CD4-positive, alpha-beta T cell treated with Interleukin-17A for 4 hours (primary cell): ENCODE measurements around the gene BLOC1S1.

Source experiments
- DNase-seq: peaks from one replicate; pipeline ENCODE4 v3.0.0-alpha.2; 2020; ENCODE audit warnings: mixed read lengths

Gene BLOC1S1

DNA sequence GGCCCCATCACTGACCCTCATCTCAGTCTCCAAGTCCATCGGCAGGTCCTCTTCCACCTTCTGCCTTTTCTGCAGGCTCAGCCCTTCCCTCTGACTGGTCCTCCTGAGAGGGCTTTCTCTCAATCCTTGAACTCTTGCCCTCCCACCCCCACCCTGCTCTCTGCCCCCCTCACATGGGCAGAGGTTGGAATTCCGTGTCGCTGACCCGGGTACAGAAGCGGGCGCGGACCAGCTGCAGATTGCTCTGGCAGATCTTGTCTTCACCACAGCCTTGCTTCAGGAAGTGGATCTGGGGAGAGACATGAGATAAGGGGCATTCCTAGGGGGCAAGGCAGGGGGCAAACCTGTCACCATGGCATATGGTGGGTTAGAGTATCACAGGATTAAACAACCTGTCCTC lies 20.5 kb upstream of the BLOC1S1 start:
- DNase-seq = no peak

- DNase-seq = no peak
Observed at GRCh38 chr12:55696141-55696540, 19.7 kb upstream of the BLOC1S1 start.

- no peak for DNase-seq
Observed at GRCh38 chr12:55696796-55697462, 18.9 kb upstream of the BLOC1S1 start.

DNA sequence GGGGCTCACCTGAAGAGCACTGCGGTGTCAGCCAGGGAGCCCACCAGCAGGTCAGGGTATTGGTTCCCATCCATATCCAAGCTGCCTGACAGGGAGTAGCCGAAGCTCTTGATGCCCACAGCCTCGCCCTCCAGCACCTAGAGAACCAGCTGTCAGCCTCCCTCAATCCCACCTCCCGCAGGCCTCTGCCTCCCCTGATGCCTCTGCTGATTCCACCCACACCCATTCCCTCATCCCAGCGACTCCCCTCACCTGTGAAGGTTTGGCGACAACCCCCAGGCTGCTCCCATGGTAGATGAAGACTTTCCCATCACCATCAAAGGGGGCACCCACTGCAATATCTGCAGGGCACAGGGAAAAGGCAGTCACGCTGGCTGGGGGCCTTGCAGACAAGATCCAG lies 18.2 kb upstream of the BLOC1S1 start:
- no peak for DNase-seq

- DNase-seq = no peak
Observed at GRCh38 chr12:55698241-55698955, 17.4 kb upstream of the BLOC1S1 start.

DNA sequence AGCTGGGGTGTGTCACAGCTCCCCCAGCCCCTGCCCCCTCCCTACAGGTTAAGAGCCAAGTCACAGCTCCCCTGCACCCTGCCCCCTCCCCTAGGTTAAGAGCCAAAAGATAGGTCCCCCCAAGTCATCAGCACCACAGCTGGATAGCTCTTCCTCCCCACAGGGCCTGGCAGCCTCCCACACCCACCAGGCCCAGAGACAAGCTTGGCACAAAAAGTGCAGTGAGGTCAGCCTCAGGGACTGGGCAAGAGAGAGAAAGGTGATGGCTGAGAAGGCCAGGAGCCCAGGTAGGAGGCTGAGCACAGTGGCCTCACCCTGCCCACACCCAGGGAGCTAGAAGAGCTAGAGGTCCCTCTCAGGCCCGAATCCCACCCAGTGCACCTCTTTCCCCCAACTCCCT lies 16.9 kb upstream of the BLOC1S1 start:
- DNase-seq = no peak

DNA sequence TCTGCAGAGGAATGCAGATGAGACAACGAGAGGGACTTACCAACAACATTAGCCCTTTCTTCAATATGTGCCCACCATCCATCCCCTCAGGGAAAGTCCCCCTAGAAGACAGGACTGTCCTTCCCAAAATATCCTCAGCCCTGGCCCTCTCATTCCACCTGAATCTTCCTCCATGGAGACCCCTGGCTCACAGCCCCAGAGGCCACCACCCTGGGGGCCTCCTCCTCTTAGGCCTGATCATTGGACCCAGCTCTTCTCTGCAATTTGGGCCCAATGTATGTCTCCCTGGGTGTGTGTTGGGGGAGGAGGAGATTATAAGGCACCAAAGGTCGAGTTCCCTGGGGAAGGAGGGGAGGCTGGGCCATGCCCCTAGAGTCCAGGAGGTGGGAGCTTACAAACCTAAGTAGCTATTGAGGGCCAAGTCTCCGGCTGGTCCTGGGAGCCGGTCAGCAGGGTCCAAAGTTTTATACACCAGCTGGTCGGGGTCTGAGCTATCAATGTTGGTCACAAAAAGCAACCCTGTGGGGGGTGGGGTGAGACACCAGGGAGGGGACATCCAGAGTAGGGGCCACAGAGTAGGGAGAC lies 16.3 kb upstream of the BLOC1S1 start:
- no peak for DNase-seq

GRCh38 chr12:55700255-55701018 lies 15.4 kb upstream of the BLOC1S1 start:
- DNase-seq = no peak

DNA sequence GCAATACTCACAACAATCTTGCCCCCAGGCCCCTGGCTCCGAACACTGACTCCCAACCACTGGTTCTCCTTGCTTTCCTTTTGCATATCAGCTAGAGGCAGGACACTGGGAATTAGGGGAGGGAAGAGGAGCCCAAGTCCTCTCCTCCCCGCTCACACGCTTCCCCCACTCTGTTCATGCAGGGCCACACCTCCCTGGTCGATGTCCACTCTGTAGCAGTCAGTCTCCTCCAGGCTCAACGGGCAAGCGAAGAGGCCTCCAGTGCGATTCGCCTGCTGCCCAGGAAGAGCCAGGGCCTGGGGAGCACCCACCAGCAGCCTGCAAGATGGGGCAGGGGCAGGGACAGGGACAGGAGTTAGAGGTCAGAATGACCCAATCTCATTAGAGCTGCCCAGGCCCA lies 13.0 kb upstream of the BLOC1S1 start:
- DNase-seq = no peak

- no peak for DNase-seq
Observed at GRCh38 chr12:55703288-55703687, 12.6 kb upstream of the BLOC1S1 start.

GRCh38 chr12:55703901-55704761 lies 11.7 kb upstream of the BLOC1S1 start:
- no peak for DNase-seq

DNA sequence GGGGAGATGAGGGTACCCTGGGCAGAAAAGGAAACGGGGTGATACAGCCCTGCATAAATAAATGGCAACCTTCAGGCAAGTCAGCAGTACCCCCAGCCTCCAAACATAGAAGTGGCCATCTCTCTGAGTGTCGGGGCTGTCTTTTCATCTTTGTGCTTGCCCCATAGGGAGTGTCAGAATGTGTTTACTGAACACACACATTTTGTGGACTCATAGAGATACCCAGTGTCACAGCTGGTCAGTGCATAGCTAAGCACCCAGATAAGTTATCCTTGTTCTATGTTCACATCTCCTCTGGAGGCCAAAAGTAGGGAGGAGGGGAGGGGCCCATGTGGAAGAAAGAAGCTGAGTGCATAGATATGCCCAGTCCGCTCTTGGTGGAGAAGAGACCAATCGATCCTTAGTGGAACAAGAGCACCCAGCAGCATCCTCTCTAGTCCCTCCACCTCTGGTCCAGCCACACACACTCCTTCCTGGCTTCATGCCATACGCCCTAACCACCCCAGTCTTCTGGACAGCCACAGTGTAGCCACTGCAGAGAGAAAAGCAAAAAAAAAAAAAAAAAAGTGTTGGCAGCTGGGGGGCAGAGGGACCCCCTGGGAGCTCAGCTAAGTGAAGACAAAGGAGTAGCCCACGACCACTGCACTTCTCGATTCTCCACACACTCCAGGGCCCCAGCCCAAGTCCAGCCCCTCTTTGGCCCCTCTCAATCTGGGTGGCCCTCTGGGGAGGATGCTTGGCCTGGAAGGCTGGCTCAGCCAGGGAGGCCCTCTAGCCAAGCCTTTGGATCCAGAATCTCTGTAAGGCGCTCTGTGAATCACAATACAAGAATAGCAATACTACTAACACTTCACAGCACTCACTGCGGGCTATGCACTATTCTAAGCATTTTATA lies 10.8 kb upstream of the BLOC1S1 start:
- no peak for DNase-seq

DNA sequence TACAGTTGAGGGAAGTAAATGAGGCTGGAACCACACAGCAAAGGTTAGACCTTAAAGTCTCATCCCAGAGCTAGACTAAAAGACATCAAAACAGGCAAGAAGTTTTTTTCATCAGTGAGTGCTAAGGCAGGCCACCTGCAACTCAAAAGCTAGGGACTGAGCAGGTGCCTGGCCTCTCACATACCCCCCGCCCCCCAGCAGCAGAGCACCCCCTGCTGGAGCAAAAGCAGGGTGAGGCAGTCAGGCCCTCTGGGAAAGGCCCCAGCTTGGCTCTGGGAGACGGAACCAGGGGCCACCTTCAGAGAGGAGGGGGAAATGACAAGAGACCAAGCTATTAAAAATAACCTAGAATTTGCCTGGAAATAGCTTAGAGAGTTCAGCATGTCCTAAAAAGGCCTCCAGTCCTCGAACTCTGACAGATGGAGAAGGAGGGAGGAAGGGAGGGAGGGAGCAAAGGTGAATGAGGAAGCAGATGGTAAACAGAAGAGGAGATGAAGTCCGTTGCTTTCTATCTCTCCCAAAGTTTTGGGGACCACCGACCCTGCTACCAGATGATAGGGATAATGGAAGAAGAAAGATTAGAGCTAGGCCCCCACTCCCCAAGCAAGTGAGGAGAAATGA lies 10.0 kb upstream of the BLOC1S1 start:
- DNase-seq = peak; percentile 23

DNA sequence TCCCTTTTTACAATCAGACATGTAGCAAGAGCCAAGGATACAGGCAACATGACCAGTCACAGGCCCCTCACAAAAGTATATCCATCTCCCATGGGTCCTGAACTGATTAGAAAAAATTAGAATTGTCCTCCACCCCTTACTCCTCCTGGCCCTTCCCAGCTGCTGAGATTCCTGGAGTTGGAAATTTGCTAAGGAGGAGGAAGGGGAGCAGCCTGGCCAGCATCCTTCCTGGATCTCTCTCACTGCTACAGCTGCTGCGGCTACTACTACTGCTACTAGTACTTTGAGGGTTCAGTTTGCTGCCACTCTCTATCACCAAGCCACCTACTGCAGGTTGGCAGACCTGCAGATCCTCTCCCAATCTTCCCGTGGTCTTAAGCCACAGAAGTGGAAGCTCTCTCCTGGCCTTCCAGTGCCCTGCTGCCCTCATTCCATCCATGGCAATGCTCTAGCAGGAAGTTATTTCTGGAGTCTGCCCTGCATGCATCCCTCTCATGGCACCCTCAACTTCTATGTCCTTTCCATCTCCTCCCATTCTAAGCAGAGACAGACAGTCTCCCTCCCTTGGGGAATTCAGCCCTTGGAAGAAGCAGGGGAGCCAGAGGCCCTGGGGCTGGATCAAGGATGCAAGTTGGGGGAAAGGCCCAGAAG lies 9.2 kb upstream of the BLOC1S1 start:
- no peak for DNase-seq

- DNase-seq = peak; percentile 41
Observed at GRCh38 chr12:55707219-55707671, 8.6 kb upstream of the BLOC1S1 start.

DNA sequence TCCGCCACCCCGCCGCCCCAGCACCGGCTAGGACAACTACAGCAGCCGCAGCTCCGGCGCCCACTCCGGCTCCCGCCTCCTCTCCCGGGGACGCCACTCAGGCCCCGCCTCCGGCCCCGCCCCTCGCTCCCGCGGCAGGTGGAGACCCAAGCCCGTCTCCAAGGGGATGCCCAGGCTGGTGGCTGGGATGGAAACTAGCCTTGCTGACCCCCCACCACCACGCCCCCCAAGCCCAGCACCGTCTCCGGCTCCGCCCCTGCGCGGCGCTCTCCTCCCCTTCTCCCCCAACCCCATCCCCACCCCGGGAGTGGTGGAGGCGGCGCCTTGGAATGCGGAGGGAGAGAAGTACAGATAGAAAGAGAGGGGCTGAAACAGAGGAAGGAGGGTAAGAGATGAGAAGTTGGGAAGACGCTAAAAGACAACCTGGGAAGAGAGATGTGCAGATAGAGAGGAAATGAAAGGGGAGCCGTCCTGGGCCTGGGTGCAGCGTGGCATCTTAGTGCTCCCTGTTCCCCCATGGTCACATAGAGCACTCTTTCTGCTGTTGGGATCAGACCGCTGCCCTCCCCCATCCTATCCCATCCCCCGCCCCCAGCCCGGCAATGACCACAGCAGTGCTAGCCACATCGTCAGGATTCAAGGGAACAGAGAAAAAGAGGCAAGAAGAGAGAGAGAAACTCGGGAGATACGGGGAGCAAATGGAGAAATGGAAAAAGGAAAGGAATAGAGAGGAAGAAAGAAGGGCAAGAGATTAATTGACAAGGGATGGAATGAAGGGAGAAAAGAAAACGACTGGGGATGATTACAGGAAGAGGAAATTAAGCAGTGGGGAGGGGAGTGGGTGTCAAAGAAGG lies 7.8 kb upstream of the BLOC1S1 start, which contains the start of gene ITGA7:
TSS of gene ITGA7 (minus strand) at position 64 of the 854 bp plus-strand sequence. CDS start 222 bp downstream, outside the sequence.
- peak; percentile 83 for DNase-seq

DNA sequence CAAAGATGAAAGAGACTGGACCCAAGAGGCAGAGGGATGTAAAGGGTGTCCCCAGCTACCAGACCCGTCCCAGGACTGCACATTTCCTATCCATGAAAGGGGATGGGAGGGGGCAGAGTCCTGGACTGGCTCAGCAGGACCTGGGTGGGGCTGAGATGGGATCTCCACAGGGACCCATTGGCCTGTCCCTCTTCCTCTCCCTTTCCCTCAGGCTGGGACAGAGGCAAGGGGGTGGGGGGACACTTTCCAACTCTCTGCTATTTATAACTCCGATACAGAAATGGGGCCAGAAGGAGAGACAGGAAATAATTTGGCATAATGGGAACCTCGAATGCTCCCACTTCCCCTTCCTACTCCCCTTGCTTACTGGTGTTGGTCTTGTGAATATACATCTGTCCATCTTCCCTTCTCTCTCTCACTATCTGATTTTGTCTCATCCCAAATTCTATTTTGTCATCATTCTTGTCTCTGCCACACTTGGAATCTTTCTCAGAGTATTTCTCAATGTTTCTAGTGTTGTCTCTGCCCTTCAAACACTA lies 7.1 kb upstream of the BLOC1S1 start:
- no peak for DNase-seq

DNA sequence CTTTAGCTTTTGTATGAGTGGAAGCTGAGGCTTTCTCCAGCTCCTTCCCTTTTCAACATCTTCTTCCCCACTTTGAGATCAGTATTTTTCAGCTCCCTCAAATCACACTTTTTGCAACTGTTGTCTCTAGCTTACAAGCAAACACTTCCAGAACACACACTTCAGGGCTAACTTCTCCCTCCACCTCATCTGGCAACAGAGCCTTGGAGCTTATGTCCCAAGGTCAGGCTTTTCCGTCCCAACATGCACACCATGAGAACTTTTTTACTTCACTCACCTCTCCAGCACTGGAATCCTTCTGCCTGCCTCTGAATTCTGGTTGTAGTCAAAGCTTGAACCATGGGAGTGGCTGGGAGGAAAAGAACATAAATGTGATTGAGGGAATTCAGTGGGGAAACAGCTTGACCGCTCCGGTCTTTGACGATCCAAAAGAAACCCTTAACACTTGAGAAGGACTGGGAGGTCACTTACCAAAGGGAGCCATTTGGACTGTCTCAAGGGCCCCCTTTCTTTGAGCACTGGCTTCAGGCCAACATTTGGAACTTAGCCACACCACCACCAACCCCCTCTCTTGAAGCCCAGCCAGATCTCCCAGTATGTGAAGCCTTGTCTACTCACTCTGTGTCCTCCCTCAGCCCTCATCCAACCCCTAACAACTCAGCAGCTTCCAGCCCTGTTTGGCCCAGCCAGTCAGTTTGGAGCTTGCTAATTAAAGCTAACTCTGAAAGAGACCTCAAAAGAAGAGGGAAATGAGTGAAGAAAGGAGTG lies 3.9 kb upstream of the BLOC1S1 start:
- DNase-seq = no peak
